8988T (cell line): ENCODE results near the gene OGG1.

Experiments
- DNase-seq: peaks from one replicate; pipeline ENCODE4 v3.0.0; 2011

The OGG1 gene

DNA sequence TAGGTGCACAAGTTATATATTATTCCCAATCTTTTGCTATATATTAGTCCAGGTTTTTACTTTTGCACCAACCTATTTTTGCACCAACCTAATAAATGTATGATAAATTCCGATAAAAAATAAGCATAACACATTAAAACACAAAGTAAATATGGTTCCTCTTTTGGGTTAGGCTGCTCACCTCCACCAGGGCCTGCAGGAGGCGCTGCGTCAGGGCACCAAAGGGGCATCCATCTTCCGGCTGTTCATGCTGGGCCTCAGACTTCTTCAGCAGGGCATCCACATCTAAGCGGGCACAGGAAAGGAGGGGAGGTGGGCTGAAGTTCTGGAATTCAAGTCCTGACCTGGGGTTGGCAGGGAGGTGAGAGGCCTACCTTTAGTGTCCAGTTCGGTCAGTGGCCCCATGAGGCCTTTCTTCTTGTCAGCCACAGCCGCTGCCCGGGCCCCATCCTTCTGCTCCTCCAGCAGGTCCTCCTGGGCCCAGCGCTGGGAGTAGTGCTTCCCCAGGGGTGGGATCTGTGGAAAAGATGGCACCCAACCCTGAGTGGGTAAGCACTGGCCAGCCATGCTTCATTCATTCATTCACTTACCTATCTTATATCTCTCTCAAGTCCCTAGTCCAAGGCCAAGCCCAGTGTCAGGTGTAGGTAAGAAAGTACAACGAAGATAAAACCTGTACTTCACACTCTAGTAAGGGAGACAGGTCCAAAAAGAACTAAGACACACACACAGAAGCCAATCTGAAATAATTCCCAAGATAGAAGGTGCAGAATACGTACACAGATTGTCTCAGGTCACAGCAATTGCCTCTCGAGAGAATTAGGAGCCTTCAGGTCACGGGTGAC lies 37.3 kb downstream of the OGG1 start:
- no peak for DNase-seq

GRCh38 chr3:9787714-9788113 lies 38.0 kb downstream of the OGG1 start:
- no peak for DNase-seq

- DNase-seq = no peak
Observed at GRCh38 chr3:9791127-9791526, 41.4 kb downstream of the OGG1 start.

GRCh38 chr3:9791790-9792404 lies 42.1 kb downstream of the OGG1 start:
- DNase-seq = no peak

- DNase-seq = peak; percentile 86
Observed at GRCh38 chr3:9792405-9793160, 42.8 kb downstream of the OGG1 start, which contains the start of the genes ARPC4 and TADA3. Gene ARPC4 (plus strand): TSS chr3:9793082. CDS start chr3:9793122, 40 bp downstream. Gene TADA3 (minus strand): TSS chr3:9792473. CDS start chr3:9791466, 1,007 bp downstream.

DNA sequence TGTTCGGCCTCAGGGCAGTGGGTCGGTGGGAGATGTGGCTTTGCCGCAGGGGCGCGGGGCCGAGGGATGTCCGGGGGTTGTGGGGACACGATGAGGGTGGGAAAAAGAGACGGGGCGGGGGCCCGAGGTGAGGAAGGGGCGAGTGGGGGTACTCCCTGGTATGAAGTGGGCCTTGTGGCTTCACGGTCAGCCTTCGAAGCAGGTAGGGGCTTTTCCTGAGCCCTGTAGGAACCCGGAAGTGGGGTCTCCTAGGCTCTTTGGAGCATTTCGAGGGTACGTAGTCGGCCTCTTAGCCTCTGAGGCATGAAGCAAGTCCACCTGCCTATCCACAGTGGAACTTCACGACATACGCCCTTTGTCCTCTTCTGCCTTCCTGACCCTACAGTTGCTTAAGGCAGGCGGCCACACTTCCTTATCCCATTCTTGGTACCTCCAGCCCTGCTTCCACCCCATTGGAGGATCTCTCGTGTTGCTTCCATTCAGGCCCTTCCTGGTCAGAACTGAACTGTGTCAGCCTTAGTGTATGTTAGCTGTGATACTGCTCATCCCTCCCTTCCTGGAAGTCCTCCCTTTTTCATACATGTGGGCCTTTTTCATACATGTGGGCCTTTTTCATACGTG lies 43.5 kb downstream of the OGG1 start:
- DNase-seq = no peak

DNA sequence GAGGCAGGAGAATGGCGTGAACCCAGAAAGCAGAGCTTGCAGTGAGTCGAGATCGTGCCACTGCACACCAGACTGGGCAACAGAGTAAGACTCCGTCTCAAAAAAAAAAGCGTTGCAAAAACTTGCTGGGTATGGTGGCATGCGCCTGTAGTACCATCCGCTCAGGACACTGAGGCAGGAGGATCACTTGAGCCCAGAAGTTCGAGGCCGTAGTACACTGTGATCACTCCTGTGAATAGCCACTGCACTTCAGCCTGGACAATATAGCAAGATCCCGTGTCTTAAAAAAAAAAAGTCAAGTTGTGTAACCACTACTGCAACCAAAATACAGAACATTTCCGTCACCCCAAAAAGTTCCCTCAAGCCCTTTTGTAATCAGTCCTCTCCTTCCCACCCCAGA lies 44.6 kb downstream of the OGG1 start:
- DNase-seq = no peak

- DNase-seq = no peak
Observed at GRCh38 chr3:9795207-9795606, 45.5 kb downstream of the OGG1 start.

- DNase-seq = no peak
Observed at GRCh38 chr3:9797196-9797945, 47.6 kb downstream of the OGG1 start.

DNA sequence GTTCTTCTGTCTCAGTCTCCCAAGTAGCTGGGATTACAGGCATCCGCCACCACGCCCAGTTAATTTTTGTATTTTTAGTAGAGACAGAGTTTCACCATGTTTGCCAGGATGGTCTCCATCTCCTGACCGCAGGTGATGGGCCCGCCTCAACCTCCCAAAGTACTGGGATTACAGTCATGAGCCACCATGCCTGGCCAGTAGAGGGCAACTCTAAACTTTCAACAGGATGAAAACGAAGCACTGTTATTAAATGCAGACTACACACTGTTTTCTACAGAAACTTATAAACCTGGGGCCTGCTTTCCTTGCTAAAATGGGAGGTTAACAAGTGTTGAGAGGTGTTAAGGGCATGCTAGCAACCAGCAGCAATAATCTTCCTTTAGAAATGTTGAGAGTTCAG lies 50.8 kb downstream of the OGG1 start:
- no peak for DNase-seq

DNA sequence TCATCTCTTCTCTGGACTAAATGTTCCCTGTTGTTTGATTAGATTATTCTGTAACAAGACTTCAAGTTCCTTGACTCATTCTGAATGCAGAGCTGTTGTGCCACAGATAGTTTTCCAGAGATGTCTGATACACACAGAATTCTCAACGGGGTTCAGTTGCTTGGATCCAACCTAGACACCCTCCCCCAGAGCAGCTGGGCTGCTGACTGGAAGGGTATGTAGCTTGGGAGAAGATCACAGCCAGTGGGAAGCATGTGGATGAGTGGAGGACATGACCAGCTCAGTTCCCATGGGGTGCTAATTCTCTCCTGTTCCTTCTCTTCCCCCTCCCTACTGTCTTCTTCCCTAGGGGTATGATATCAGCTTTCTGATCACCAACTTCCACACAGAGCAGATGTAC lies 53.7 kb downstream of the OGG1 start:
- DNase-seq = no peak

DNA sequence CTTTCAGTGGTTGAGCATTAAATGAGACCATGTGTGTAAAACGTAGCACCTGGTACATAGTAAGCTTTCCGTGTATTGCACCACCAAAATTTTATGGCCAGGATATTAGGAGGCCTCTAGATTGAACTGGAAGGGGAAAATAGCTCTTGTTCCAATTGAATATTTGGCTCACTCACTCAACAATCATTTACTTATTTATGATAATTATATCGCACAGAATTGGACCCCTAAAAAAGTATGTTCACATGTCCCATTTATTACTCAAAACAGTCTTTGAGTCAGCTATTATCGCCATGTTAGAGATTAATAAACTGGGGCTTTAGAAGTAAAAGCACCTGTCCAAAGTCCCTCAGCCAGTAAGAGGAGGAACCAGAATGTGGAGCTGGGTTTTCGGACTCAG lies 55.2 kb downstream of the OGG1 start:
- DNase-seq = no peak

GRCh38 chr3:9806137-9806536 lies 56.4 kb downstream of the OGG1 start:
- DNase-seq = no peak
